UCSD-AML1 (cell line): Measurements from ENCODE around the gene GNAI2.

Experiments
- DNase-seq: peaks from one replicate; lab custom pipeline; 2025; ENCODE audit not compliant: unreplicated experiment; lab: John Stamatoyannopoulos, UW

Gene GNAI2

DNA sequence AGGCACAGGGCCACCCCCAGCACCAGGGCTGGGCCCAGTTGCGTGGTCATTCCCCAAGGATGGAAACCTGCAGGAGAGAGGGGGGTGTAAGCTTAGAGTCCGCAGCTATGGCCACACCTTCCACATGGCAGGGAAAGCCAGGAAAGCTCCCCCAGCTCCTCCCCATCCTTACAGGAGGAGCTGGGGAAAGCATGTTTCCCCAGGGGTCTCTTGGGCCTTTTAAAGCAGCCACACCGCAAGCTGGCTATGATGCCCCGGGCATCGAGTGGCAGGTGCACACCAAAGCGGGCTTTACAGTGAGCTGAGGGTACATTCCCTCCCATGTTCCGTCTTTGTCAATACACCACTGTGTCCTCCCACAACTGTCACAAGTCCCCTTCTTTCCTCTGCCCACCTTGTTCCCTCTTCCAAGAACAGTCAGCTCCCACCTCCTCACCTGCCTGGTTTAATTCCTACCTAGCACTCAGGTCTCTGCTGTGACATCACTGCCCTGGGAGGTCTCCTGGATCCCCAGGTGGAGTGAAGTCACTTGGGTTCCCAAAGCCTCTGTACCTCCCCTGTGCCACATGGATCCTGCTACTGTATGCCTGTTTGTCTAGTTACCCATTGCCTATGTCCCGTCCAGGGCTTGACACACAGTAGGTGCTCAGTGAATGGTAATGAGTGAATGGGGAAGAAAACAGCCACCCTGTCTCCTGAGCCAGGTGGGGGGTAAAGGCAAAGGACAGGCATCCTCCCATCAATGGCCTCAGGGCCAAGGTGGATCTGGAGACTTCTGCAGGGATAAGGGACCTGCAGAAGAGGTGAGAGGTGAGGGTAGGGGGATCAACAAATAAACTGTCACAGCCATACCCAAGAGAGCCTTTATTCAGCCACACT is 59.8 kb downstream of the GNAI2 start:
- DNase-seq: no peak

DNA sequence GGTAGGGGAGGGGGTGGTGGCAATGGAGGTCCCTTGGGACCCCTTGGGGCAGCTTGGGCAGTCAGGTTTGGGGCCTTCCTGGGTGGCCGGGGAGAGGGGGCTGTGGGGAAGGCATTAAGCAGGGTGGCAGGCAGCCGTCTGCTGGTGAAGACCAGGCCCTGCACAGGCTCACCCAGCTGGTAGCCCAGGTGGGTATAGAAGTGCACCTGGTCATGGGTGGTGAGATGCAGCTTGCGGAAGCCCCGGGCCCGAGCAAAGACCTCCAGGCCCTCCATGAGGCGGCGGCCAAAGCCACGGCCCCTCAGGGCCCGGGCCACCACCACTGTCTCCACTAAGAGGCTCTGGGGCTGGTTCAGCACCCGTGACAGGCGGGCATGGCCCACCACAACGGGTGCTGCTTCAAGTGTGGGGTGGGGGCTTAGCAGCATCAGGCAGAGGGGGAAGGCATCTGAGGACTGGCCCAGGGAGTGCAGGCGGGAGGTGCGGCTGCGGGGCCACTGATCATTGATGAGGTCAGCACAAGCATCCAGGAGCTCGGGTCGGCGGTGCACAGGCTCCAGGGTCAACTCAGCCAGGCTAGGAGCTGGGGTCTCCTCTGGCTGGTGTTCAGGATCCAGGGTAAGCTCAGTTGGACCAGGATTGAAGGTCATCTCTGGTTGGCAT is 60.8 kb downstream of the GNAI2 start:
- DNase-seq: no peak

DNA sequence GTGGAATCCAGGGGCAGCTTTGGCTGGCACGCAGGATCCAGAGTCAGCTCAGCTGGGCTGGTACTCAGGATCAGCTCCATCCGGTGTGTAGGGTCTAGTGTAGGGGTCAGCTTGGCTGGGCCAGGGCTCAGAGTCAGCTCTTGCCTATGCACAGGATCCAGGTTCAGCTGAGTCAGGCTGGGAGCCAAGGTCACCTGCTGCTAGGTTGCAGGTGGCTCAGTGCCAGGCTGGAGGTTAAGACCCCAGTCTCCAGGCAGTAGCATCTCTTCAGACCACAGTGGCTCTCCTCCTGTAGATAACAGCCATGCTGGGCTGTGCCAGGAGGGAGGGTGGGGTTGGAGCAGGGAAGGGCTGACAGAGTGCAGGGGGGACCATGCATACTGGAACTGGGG is 61.4 kb downstream of the GNAI2 start:
- no peak for DNase-seq

DNA sequence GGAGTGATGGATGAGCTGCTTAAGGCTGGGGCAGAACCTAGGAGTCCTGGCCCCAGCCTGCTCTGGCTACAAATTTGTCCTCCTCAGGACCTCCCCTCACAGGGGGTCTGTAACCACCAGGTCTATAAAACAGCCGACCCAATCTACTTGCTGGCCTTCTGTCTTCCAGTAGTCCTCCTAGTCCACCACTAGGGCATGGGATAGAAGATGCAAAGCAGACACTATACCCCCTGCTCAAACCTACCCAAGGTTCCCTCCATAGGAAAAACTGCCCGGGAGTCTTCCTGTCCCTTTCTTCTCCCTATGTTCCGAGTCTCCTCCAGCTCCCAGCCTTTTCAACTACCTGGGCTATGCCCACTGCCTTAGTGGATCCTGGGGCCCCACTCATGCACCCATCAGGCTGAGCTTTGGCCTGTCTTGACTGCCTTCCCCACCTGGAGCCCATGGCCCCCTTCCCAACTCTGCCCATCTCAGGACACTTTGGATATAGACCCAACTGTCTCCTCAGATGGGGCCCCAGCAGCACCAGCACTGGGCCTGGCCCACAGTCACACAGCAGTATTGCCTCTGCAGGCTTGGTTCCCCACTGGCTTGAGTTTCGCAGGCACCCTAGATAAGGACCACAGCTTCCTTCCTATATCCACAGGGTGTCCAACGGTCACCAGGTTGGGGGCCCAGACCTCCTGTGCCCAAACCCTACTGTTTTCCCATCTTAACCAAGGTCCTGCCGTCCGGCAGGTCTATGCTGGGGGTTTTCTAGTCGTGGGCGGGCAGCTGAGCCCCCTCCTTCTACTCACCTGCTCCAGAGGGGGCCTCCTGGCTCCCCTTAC is 62.1 kb downstream of the GNAI2 start:
- peak; percentile 66 for DNase-seq

DNA sequence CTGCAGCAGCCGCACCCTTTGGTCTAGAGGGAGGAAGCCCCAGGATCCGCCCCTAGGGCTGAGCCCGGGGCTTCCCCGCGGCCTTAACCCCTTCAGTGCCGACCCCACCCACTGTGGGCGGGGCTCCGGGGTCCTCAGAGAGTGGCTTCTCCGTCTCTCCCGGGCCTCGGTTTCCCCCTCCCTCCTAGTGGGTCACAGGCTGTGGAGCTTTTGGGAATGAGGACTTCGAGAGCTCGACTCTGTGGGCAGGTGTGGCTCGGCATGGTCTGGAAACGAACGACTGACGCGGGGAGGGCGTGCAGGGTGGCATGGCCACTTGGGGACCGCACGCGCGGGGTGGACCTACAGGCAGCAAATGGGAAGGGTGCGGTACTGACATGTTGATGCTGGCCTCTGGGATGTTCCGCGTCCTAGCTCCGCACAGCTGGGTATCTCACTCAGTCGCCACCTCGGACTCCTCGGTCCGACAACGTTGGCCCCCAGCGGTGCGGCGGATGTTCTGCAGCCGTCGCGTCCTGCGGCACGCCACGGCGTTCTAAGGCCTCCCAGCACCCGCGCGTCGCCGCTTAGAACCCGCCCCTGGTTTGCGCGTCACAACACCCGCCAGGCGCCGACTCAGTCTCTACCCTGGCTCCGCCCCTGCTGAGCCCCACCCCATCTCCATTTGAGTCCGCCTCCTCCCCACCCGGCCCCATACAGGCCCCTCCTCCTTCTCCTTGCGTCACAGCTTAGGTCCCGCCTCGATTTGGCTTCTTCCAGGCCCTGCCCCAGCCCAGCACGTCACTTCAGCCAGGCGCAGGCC is 63.0 kb downstream of the GNAI2 start, which contains the start of the genes HYAL3 and NAA80:
HYAL3 (minus strand) TSS at position 570 of the 802 bp plus-strand sequence. CDS start 3,803 bp downstream, outside the sequence.
NAA80 (minus strand) TSS at position 570 of the 802 bp plus-strand sequence. CDS start 1,942 bp downstream, outside the sequence.
- DNase-seq: peak; percentile 99

DNA sequence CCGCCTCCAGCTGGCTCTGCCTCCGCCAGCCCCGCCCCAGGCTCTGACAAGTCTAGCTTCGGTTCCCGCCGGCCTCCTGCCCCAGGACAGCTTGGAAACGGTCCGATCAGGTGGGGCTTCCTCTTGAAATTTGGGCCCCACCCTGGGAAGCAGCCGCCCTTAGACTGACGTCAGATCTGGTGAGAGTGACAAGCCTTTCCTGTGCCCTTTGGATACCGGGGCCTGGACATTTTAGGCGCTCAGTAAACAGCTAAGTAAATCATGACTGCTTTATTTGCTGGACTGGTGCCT is 63.6 kb downstream of the GNAI2 start:
- no peak for DNase-seq

DNA sequence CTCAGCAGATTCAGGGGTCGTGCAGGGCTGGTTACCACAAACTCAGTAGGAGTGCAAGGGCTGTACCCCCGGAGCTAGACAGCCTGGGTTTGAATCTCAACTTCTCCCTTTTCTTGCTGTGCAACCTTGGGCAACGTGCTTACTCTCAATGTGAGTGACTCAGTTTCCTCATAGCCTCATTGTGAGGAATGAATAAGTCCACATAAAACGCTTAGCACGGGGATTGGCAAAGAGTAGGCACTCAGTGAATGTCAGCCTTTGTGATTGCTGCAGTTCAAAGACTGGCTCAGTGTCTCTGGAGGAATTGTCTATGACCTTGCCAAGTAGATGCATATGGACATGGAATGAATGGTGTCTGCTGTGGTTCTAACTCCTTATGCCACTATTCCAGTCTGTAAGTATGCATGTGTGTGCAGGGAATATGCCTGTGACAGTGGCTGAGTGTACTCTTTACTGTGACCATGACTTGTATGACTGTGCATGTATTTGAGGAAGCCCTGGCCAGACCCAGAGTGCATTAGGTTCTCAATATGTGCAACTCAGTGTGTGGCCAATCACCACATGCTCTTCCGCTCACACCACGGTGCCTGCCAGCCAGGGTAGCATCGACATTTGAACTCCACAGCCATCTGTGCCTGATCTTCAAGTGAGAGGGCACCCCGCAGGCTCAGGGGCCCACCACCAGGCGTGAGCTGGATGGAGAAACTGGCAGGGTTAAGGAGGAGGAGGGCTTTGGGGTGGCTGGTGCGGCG is 64.1 kb downstream of the GNAI2 start:
- DNase-seq: peak; percentile 45

DNA sequence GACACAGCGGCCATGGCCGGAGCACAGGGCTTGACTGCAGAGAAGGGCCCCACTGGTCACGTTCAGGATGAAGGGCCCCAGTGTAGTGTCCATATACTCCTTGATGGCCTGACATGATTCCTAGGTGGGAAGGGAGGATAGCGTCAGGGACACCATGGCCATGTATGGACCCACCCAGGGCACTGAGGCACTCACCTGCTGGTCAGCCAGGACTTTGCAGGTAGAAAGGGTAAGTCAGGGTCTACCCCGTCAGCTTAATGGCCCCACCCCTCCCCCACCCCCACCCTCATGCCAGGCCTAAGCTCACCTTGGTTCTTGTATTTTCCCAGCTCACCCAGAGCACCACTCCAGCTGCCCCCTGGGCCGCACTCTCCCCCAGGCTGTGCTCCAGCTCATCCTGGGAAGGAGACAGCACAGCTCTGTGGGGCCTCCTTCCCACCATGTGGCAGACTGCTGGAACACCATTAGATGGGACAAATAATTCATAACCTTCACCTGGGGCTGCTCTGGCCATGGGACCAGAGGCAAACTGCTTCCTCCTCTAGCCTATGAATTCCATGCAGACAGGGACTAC is 64.8 kb downstream of the GNAI2 start:
- DNase-seq: no peak

DNA sequence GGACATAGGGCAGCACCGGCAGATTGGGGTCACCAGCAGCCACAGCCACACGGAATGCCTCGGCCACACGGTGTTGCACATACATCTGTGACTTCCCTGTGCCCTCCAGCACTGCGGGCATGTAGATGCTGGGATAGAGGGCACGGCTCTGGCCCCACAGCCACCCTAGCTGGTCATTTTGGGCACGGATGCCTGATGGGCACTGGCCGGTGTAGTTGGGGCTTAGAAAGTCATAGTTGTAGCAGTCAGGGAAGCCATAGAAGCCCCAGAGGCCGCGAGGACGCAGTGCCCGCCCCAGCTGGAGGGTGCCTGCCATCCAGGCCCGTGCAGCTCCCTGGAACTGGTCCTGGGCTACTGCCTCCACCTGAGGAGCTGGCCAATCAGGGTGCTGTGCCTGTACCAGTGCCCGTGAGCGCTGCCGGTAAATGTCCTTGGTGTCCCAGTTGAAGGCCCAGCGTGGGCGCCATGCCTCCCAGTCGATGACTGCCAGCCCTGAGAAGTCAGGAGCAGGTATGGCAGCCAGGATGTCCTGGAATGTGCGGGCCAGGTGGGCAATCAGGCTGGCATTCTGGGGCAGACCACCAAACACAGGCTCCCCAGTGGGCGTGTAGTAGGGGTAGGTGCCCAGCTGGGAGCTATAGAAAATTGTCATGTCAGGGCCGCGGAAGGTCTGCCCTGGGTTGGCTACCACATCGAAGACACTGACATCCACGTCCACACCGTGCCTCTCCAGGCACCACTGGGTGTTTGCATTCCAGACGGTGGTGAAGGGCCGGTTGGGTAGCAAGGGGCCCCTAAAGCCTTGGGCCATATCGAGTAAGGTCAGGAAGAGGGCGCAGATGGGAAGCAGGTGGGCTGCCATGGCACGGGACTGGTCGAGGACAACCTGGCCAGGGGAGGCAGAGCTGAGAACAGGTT is 66.3 kb downstream of the GNAI2 start:
- no peak for DNase-seq

DNA sequence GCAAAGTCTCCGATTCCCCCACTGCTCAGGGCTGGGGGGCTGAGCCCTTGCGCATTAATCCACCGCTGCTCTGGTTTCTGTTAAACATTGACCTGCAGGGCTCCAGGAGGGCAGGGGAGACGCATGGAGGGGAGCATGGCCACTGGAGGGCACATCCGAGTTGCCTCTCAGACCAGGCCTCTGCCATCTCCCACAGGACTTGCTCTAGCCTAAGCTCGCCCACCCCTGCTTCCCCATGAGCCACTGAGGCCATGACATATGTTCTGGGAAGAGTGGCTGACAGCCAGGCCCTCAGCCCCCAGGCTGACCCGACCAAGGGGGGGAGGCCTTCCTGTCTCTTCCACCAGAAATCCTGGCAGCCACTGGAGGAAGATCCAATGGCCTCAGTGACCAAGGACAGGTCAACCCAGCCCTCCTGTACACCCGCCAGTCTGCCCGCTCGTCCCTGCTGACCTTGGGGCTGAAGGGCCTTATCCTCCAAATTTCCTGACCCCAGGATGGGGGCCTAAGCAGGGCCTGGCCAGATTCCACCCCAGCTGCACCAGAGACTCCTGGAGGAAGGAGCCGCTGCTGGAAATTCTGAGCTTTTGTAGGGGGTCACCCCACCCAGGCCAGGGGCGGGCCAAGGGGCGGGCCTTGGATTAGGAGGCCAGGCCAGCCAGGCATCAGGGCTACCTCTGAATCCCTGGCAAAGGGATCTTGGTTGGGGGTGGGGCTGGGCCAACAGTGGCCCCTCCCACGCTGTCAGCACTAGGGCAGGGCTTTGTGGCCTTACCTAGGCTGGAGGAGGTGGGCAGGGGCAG is 67.2 kb downstream of the GNAI2 start, which contains the start of gene HYAL1:
HYAL1 (minus strand) TSS at position 562 of the 803 bp plus-strand sequence. CDS start 618 bp downstream, outside the sequence.
- peak; percentile 35 for DNase-seq

DNA sequence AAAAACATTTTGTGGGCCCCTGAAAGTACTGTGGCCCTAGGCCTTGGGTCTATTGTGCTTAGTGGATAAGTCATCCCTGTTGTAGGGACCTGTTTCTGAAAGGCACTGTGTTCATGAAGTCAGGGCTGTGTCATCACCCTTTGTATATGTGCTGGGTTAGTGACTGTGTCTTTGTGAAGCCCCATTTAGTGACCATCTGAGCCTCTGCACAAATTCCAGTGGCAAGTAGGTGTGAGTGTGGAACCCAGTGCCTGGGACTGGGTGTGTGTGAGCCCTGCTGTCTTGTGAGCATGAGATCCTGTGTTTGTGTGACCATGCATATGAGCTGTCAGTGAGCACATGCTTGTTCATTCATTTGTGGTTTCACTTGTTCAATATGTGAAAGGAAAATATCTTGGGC is 68.6 kb downstream of the GNAI2 start:
- no peak for DNase-seq
